Measurements from ENCODE around the gene NRP2.
A peak's percentile ranks its signal among the peaks of the same experiment; 100 is the strongest.

The NRP2 gene

GRCh38 chr2:205660521-205661124 lies 21.7 kb upstream of the NRP2 start:
- DNase-seq = no peak

GRCh38 chr2:205661281-205661680 lies 21.0 kb upstream of the NRP2 start:
- DNase-seq = no peak

- no peak for DNase-seq
Observed at GRCh38 chr2:205662206-205662965, 19.9 kb upstream of the NRP2 start.

GRCh38 chr2:205665791-205666190 lies 16.5 kb upstream of the NRP2 start:
- DNase-seq = no peak

- DNase-seq = no peak
Observed at GRCh38 chr2:205670292-205670691, 12.0 kb upstream of the NRP2 start.

GRCh38 chr2:205673312-205673711 lies 9.0 kb upstream of the NRP2 start:
- DNase-seq = no peak

- peak; percentile 73 for DNase-seq
Observed at GRCh38 chr2:205675861-205676516, 6.3 kb upstream of the NRP2 start.

- no peak for DNase-seq
Observed at GRCh38 chr2:205678541-205679142, 3.7 kb upstream of the NRP2 start.

- no peak for DNase-seq
Observed at GRCh38 chr2:205679410-205680009, 2.8 kb upstream of the NRP2 start.

GRCh38 chr2:205680067-205680466 lies 2.2 kb upstream of the NRP2 start:
- DNase-seq = peak; percentile 89

- no peak for DNase-seq
Observed at GRCh38 chr2:205680903-205681302, 1.4 kb upstream of the NRP2 start.

GRCh38 chr2:205681401-205682238 lies 681 bp upstream of the NRP2 start:
- DNase-seq = peak; percentile 12

- DNase-seq = no peak
Observed at GRCh38 chr2:205682971-205683501, 735 bp downstream of the NRP2 start.

GRCh38 chr2:205683502-205684367 lies 1.4 kb downstream of the NRP2 start:
- DNase-seq = no peak

GRCh38 chr2:205684871-205685313 lies 2.6 kb downstream of the NRP2 start:
- no peak for DNase-seq

GRCh38 chr2:205685314-205686055 lies 3.2 kb downstream of the NRP2 start:
- DNase-seq = peak; percentile 58

- DNase-seq = no peak
Observed at GRCh38 chr2:205686056-205686782, 3.9 kb downstream of the NRP2 start.

GRCh38 chr2:205686783-205687640 lies 4.7 kb downstream of the NRP2 start:
- no peak for DNase-seq

GRCh38 chr2:205687641-205687956 lies 5.3 kb downstream of the NRP2 start:
- DNase-seq = no peak

Measured in NCI-H510A treated with DMSO at 0.1 percent for 48 hours (cell line).